ENCODE results near the gene SMIM33. TPM values are rescaled to one million over a fixed set of nuclear protein-coding genes. Genes with fewer than 3 reads are reported as not detected.
A peak's percentile ranks its signal among the peaks of the same experiment; 100 is the strongest.

SMIM33 gene
- total and polyA plus RNA-seq, 9 of the 15 experiments (the other 6 are each of a cell fraction or from before 2014, with no cell fraction given) = not detected

DNA sequence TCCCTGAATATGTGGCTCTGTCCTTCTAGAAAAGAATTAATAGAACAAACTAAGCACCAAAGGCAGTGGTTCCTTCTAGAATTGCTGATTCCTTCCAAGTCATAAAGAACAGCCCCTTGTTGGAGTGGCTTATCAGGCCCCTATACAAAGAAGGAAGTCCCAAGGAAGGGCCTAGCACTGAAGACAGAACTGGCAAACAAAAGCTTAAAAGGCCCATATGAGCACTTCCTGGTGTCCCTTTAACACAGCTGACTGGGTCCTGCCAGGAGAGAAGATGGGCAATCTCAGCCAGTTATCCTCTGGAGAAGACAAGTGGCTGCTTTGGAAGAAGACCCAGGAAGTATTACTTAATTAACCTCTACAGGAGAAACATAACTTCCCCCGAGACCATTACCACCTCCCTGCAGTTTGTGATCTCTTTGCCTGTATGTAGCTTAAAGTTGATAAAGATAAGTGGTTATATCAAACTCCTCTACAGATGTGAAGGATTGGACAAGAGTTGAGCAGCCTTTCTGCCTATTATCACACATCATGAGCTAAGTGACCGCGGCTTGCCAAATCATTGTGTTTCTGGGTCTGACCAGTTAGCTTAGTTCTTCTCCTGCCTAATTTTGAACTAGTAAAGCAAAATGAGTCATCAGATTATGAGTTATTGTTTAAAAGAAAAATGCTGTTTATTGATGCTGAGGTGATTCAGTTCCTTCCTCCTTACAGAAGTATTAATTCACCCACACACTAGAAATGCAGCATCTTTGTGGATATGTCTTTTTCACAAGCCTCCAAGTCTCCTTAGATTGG, 25.0 kb downstream of the SMIM33 start:
- ChIA-PET CTCF (ENCODE audit: low intra/inter-chr PET ratio) (no interaction called here), POLR2A (interaction anchor here (1.0 to 2.3 kb wide), 4 partner anchors 8 to 66 kb away, joined by 3 to 20 read pairs (median 4); partner anchors contain the start of genes DNAJC18, STING1 and UBE2D2)
- in situ Hi-C loops (cut with MboI) (no loop called here), intact Hi-C loops (cut with micrococcal nuclease) (no loop called here)
- 28% methylated on average over 3 of the region's 3 CpGs for WGBS (ENCODE audit: insufficient coverage, low coverage, missing lambda C conversion rate)
- Histone ChIP-seq H3K27ac (ENCODE audit: extremely low read depth, low read depth, low read length) (peak overlapping the region; percentile 63; the same call in 1 of the 3 replicates), H3K4me3 (no peak overlapping the region), H3K4me1 (replicated peaks in 1 of 2; ENCODE audit: control insufficient read depth in 2 of 2, insufficient read depth in 2 of 2, low read length in 2 of 2) (peaks cover 0 to 18% of the 10 kb centered on the region in 2 experiments; a peak in 3 of 5 replicates), H3K9ac (ENCODE audit: insufficient read depth in 1 of 2, low read depth in 2 of 2, low read length in 2 of 2) (no peak overlapping the region; a peak in 1 of 4 replicates), H2AFZ (ENCODE audit: low read depth, low read length) (peak overlapping the region; percentile 83), H4K20me1 (replicated peaks; ENCODE audit: control insufficient read depth, insufficient read depth, low read length) (no peaks in the 10 kb centered on the region), H3K27me3 (ENCODE audit: control insufficient read depth in 2 of 2, insufficient read depth in 2 of 2, low read length in 2 of 2) (no peaks in the 10 kb centered on the region), H3K9me3 (replicated peaks; ENCODE audit: control insufficient read depth, insufficient read depth, low read depth, low read length) (no peaks in the 10 kb centered on the region), H3K9me1 (ENCODE audit: control insufficient read depth, insufficient read depth, low read length) (no peaks in the 10 kb centered on the region), H3K36me3 (ENCODE audit: control insufficient read depth, insufficient read depth, low read length) (no peaks in the 10 kb centered on the region), H3K4me2 (ENCODE audit: insufficient read depth, low read length) (no peak overlapping the region; the same call in 1 of the 2 replicates), H3K79me2 (ENCODE audit: control insufficient read depth, insufficient read depth, low read length) (no peaks in the 10 kb centered on the region)
- ATAC-seq = peak; percentile 73
- peak; percentile 15 for FAIRE-seq
- BruUV-seq (replicated peaks) = no TSS peak
- DNase-seq (ENCODE audit: extremely low read depth in 1 of 4, low spot score in 3 of 4) = peak in 1 of 4 experiments; percentile 4
- TF ChIP-seq RFX1 (IDR thresholded peaks at IDR 0.05) = no peak
- TF ChIP-seq, protein P1, sequence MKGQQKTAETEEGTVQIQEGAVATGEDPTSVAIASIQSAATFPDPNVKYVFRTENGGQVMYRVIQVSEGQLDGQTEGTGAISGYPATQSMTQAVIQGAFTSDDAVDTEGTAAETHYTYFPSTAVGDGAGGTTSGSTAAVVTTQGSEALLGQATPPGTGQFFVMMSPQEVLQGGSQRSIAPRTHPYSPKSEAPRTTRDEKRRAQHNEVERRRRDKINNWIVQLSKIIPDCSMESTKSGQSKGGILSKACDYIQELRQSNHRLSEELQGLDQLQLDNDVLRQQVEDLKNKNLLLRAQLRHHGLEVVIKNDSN (CRISPR knock-in tag; IDR thresholded peaks at IDR 0.05) = no peak
- TF ChIP-seq, protein P2, sequence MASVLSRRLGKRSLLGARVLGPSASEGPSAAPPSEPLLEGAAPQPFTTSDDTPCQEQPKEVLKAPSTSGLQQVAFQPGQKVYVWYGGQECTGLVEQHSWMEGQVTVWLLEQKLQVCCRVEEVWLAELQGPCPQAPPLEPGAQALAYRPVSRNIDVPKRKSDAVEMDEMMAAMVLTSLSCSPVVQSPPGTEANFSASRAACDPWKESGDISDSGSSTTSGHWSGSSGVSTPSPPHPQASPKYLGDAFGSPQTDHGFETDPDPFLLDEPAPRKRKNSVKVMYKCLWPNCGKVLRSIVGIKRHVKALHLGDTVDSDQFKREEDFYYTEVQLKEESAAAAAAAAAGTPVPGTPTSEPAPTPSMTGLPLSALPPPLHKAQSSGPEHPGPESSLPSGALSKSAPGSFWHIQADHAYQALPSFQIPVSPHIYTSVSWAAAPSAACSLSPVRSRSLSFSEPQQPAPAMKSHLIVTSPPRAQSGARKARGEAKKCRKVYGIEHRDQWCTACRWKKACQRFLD (CRISPR knock-in tag; IDR thresholded peaks at IDR 0.05) = peak; percentile 62; the same call in 1 of the 2 replicates
- TF ChIP-seq, protein P3, sequence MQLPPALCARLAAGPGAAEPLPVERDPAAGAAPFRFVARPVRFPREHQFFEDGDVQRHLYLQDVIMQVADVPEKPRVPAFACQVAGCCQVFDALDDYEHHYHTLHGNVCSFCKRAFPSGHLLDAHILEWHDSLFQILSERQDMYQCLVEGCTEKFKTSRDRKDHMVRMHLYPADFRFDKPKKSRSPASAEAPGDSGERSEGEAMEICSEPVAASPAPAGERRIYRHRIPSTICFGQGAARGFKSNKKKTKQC (CRISPR knock-in tag; IDR thresholded peaks at IDR 0.05) = no peak
- TF ChIP-seq, protein P4, sequence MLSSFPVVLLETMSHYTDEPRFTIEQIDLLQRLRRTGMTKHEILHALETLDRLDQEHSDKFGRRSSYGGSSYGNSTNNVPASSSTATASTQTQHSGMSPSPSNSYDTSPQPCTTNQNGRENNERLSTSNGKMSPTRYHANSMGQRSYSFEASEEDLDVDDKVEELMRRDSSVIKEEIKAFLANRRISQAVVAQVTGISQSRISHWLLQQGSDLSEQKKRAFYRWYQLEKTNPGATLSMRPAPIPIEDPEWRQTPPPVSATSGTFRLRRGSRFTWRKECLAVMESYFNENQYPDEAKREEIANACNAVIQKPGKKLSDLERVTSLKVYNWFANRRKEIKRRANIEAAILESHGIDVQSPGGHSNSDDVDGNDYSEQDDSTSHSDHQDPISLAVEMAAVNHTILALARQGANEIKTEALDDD (IDR thresholded peaks at IDR 0.05) = peak; percentile 99
- no peak for TF ChIP-seq ZNF707 (CRISPR knock-in tag; conservative IDR thresholded peaks at IDR 0.05)
- TF ChIP-seq, protein P5, sequence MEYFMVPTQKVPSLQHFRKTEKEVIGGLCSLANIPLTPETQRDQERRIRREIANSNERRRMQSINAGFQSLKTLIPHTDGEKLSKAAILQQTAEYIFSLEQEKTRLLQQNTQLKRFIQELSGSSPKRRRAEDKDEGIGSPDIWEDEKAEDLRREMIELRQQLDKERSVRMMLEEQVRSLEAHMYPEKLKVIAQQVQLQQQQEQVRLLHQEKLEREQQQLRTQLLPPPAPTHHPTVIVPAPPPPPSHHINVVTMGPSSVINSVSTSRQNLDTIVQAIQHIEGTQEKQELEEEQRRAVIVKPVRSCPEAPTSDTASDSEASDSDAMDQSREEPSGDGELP (CRISPR knock-in tag; IDR thresholded peaks at IDR 0.05; ENCODE audit: borderline replicate concordance) = peak; percentile 53; the same call in 1 of the 2 replicates
- TF ChIP-seq ELF2 (CRISPR knock-in tag; IDR thresholded peaks at IDR 0.05) = no peak; the same call in 1 of the 2 replicates
- TF ChIP-seq ZNF76 (CRISPR knock-in tag; IDR thresholded peaks at IDR 0.05; ENCODE audit: borderline replicate concordance) = no peak
- TF ChIP-seq, protein P6, sequence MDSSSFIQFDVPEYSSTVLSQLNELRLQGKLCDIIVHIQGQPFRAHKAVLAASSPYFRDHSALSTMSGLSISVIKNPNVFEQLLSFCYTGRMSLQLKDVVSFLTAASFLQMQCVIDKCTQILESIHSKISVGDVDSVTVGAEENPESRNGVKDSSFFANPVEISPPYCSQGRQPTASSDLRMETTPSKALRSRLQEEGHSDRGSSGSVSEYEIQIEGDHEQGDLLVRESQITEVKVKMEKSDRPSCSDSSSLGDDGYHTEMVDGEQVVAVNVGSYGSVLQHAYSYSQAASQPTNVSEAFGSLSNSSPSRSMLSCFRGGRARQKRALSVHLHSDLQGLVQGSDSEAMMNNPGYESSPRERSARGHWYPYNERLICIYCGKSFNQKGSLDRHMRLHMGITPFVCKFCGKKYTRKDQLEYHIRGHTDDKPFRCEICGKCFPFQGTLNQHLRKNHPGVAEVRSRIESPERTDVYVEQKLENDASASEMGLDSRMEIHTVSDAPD (CRISPR knock-in tag; IDR thresholded peaks at IDR 0.05) = no peak
- TF ChIP-seq KAT2B (IDR thresholded peaks at IDR 0.05; ENCODE audit: low read depth, low read length) = no peak
- TF ChIP-seq SAP30 (IDR thresholded peaks at IDR 0.05; ENCODE audit: borderline replicate concordance, insufficient read depth, low read depth, low read length, poor library complexity, severe bottlenecking) = no peak

Data from K562 (cell line).